GM10847 (cell line): Measurements from ENCODE around the gene TNS1.

Source experiments
- POLR2A ChIP-seq: IDR thresholded peaks from 2 replicates; pipeline ENCODE4 v1.6.1; 2011; ENCODE audit not compliant: insufficient read length; ENCODE audit errors: extremely low read depth

Gene TNS1

GRCh38 chr2:218031771-218032257, 29.0 kb upstream of the TNS1 start:
- no peak for TF ChIP-seq POLR2A

- TF ChIP-seq POLR2A, result no peak
Measured at GRCh38 chr2:218031261-218031660, 28.5 kb upstream of the TNS1 start.

- no peak for TF ChIP-seq POLR2A
Measured at GRCh38 chr2:218030409-218031195, 27.8 kb upstream of the TNS1 start.

DNA sequence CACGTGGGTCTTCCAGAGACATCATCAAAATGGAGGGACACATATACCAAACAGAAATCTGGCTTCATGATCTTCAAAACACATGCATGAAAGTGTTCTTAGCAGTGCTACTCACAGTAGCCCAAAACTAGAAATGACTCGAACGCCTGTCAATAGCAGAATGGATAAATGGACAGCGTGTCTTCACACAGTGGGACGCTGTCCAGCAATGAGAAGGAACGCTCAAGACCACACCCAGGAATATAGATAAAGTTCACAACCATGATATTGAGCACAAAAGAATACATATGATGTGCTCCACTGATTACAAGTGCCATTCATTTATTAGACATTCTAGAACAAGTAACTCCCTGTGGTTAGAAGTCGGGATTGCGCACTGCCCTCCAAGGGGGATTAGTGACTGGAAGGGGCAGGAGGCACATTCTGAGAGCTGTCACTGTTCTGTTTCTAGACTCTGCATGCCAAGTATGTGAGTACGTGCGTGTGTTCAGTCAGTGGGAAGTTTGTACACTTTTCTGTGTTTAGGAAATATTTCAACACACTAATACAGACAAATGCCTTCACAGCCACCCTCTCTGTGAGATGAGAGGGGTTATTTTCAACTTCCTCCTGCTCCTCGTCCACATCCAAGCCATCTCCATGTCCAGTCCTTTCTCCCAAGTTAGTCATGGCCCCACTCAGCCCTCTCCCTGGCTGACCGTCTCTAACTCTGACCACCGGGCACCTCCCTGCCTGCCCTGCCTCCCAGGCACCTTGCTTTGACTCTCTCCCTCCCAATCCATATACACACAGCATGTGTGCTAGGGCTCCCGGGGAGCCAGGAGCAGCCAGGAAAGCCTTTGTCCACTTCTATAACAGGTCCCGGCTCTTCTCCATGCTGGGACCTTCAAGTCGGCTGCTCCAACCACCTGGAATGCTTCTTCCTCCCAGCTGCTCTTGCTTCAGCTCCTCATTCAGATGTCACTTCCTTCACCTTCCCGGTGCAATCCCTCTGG, 26.9 kb upstream of the TNS1 start:
- TF ChIP-seq POLR2A, result no peak

- TF ChIP-seq POLR2A, result no peak
Measured at GRCh38 chr2:218028562-218029348, 26.0 kb upstream of the TNS1 start.

DNA sequence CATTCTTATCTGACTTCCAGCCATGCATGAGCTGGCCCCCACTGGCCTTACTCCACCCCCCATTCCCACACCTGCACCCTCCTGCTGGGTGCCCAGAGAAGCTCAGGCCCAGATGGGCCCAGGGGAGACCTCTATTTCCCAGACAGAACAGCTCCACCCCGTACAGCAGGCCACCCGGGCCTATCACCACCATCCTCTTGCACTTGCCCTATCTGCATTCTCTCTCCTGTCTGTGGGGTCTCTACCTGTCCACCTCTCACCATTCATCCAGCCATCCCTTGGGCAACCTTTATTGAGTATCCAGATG, 25.3 kb upstream of the TNS1 start:
- no peak for TF ChIP-seq POLR2A

DNA sequence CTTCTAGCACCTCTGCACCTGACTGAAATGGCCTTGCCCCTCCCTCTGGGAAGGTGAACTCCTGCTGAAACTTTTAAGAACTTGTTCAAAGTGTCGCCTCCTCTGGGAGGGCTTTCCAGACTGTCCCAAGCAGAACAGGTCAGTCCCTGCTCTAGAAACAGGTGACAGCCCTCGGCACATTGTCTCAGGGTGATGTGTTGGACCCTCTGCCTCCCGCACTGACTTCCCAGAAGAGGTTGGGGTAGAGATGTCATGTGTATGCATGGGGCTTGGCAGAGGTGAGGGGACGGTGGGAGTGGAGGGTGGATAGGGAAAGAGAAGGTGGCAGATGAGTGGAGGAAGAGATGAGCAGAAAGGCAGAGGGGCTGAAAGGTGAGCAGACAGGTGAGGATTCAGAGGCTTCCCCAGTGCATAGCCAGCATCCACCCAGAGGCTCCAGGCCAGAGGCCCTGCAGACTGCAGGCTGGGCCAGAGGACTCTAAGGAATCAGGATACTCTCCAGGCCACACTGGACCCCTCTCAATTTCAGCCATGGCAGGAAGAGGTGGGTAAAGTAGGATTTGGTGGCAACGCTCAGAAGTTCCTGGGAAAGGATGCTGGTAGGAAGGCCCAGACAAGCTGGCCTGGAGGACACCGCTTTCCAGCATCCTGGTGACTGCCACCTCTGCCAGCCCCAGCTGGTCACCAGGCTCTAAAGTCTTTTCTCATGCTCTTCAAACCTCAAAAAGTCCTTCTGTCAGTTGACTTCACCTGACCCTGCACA, 24.8 kb upstream of the TNS1 start:
- TF ChIP-seq POLR2A, result no peak

- no peak for TF ChIP-seq POLR2A
Measured at GRCh38 chr2:218026676-218027425, 24.1 kb upstream of the TNS1 start.

DNA sequence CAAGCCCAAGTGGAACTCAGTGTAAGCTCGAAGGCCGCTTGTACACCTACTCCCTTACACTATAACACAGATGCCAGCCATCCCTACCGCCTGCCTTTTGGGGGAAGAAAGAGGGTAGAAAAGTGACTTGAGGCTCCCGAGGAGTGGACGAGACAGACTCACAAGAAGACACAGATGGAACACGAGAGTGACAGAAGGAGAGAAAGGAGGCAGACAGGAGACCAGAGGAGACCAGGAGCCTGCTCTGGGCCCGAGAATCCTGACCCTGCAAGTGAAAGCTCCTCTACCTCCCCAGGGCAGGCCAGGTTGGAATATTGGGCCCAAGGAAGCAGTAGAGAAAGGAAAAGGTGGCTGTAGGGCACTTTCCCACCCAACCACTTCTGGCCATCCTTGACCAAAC, 23.4 kb upstream of the TNS1 start:
- TF ChIP-seq POLR2A, result no peak

- no peak for TF ChIP-seq POLR2A
Measured at GRCh38 chr2:218024871-218025270, 22.1 kb upstream of the TNS1 start.

- TF ChIP-seq POLR2A, result no peak
Measured at GRCh38 chr2:218024336-218024735, 21.5 kb upstream of the TNS1 start.

DNA sequence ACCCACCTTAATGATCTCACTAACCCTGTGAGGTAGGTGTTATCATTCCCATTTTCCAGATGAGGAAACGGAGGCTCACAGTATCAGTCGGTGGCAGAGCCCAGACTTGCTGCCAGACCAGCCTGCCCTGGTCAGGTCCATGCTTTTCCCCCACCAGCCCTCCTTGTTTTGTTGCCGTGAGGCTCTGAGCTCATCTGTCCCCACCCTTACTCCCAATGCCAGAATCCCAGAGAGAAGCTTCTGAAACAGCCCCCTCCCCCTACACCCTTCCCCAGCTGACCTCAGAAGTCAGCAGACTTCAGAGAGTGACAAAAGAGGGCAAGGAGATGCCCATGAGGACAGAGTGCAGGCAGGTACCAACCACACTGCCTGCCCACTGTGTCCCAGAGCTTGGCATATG, 20.8 kb upstream of the TNS1 start:
- TF ChIP-seq POLR2A, result no peak

- TF ChIP-seq POLR2A, result no peak
Measured at GRCh38 chr2:218022851-218023530, 20.2 kb upstream of the TNS1 start.
